Breast epithelium (tissue), 3 donors: Measurements from ENCODE around the gene SHBG.

Source experiments
- CTCF ChIP-seq, 3 donors: fragments of 450-650 bp; IDR thresholded peaks; one replicate each; pipeline ENCODE4 v1.5.1; 2016 to 2017; ENCODE audit warnings: antibody characterized with exemption in 3 of 3, mild to moderate bottlenecking in 3 of 3, moderate library complexity in 3 of 3
- POLR2AphosphoS5 ChIP-seq, 3 donors: sonication (generic); formaldehyde crosslinking; IDR thresholded peaks; one replicate each; pipeline ENCODE4 v1.6.1; 2017; ENCODE audit warnings: antibody characterized with exemption in 3 of 3

GRCh38 chr17:7647018-7647417 is 17.1 kb downstream of the SHBG start:
- no peak for TF ChIP-seq CTCF (IDR thresholded peaks at IDR 0.05)
- no peak for TF ChIP-seq POLR2AphosphoS5 (IDR thresholded peaks at IDR 0.05)
